22Rv1 (cell line): Measurements from ENCODE around the gene SLC25A22.

Experiments used
- ZFX ChIP-seq: fragments of 450-650 bp; IDR thresholded peaks from 2 replicates; pipeline ENCODE4 v1.6.1; 2017; ENCODE audit warnings: antibody characterized with exemption, borderline replicate concordance
- TF ChIP-seq, protein P1 (sequence below): fragments of 450-650 bp; IDR thresholded peaks from 2 replicates; pipeline ENCODE4 v1.5.1; 2017; ENCODE audit warnings: mild to moderate bottlenecking

DNA sequence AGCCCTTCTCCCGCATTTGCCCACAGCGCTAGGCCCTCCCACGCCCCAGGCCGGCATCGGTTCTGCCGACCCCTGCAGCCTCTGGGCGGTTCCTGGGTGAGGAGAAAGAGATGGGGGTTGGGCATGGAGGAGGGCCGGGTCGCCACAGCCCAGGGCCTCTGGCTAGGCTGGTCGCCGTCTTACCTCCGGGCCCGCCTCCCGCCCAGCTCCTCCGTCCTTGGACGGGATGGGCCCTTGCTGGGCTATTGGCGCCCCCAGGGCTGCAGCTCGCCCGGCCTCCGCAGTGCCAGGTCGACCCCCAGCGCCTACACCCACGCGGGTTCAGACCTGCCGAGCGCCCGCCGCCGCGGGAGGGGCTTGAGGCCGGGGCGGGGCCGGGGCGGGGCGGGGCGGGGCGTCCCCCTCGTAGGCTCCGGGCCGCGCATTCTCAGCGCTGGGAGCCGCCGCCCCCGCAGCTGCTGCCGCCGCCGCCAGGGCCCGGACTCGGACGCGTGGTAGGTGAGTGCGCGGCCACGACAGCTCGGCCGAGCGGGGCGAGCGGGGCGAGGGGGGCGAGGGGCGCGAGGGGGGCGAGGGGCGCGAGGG is 34.5 kb upstream of the SLC25A22 start, which contains the start of gene CD151:
- TF ChIP-seq, protein P1, sequence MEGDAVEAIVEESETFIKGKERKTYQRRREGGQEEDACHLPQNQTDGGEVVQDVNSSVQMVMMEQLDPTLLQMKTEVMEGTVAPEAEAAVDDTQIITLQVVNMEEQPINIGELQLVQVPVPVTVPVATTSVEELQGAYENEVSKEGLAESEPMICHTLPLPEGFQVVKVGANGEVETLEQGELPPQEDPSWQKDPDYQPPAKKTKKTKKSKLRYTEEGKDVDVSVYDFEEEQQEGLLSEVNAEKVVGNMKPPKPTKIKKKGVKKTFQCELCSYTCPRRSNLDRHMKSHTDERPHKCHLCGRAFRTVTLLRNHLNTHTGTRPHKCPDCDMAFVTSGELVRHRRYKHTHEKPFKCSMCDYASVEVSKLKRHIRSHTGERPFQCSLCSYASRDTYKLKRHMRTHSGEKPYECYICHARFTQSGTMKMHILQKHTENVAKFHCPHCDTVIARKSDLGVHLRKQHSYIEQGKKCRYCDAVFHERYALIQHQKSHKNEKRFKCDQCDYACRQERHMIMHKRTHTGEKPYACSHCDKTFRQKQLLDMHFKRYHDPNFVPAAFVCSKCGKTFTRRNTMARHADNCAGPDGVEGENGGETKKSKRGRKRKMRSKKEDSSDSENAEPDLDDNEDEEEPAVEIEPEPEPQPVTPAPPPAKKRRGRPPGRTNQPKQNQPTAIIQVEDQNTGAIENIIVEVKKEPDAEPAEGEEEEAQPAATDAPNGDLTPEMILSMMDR: no peak
- no peak for TF ChIP-seq ZFX
